GM03348 (cell line): ENCODE measurements around the gene ABI2.
"Not testable (repeated sequence)": the region's sequence is repeated elsewhere in the genome, so short reads cannot be mapped to it uniquely, and the experiment has no call there.

Experiments
- DNase-seq: peaks from one replicate; pipeline ENCODE4 v3.0.0; 2012; ENCODE audit warnings: low spot score

ABI2 gene

DNA sequence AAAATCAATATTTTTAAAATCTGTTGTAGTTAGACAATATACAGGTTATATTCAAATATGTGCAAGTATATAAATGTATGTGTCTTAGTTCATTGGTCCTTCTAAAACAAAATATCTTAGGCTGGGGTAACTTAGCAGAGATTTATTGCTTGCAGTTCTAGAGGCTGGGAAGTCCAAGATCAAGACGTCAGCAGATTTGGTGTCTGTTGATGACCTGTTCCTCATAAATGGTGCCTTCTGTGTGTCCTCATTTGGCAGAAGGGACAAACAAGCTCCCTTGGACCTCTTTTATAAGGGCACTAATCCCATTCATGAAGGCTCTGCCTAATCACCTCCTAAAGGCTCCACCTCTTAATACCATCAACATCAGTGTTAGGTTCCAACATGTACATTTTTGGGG lies 31.3 kb downstream of the ABI2 start:
- DNase-seq, result no peak

DNA sequence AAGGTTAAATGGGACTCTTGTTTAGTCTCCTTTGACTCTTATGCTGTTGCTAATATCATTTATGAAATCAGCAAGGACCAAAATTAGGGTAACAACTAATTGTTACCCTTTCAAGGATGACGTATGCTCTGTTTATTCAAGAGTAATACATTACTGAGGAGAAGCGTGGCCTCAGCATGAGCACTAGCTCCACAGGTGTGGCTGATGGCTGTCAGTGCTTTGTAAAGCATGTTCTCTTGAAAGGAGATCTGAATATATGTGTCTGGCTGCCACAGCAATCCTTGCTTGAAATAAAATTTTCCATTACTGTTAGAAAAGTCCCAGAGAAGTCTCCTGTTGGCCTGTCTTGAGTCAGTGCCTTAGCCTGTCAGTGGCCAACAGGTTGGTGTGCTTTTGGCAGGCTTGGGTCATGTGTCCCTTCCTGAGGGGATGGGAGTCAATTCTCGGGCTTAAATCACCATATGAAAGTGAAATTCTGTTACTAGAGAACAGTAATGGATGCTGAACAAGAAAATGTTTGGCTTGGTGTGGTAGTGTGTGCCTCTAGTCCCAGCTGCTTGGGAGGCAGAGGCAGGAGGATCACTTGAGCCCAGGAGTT lies 32.7 kb downstream of the ABI2 start:
- no peak for DNase-seq

DNA sequence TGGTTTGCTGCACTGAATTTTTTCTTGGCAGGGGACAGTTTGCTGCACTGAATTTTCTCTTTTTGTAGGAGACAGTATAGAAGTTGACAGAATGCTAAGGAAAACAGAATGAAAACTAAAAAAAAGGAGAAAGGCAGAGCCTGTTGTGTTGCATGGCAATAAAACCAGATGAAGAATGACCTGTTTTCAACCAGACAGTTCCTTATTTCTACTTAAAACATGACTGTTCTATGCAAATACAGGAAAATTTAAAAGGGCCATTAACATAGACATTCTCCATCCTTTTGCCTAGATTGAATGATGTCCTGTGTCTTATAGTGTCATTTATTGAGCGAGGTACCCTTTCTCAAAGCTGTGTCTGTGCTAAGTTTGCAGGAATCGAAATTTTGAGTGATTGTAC lies 33.3 kb downstream of the ABI2 start:
- no peak for DNase-seq

DNA sequence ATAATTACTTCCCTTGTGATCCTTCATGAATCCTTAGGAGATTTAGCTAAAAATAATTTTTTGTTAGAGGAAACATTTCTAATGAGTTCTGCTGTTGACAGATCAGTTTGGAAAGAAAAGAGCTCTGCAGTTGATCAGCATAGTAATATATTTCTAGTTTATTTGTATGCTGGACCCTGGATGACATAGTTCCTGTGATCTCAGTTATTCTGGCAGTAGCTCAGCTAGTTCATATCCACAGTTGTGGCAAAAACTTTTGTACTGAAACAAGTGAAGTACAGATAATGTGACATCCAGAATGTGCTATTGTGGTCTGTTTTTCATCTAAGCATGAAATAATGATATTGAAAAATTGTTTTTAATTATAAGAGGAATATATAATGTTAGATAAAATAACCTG lies 33.7 kb downstream of the ABI2 start:
- peak; percentile 31 for DNase-seq

DNA sequence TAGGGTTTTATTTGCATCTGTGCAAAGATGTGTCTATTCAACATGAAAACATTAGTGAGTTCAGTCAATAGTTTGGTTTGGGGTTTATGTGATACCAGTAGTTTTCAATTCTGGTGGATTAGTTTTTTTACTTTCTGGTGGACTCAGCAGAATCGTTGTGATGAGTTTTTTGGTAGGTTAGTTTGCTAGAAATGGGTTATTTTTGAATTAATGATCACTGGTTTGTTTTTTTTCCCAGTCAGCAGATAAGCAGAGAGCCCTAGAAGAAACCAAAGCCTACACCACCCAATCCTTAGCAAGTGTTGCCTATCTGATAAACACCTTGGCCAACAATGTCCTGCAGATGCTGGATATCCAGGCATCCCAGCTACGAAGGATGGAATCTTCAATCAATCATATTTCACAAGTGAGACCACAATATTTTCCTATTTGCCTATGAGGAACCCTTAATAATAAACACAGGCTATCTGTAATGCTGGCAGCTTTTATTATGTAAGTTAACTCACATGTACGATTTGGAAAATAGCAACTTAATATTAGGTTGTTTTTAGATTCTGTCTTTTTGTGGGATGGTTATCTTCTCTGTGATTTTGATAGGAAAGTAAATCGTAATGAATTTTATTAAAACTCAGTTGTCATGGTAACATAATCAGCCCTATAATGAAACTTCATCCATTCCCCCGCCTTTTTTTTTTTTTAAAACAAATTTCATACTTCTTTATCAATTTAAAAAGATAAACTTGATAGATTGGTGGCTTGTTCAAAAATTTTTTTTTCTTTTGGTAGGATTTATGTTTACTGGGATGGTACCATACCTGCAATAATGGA lies 38.7 kb downstream of the ABI2 start:
- no peak for DNase-seq

DNA sequence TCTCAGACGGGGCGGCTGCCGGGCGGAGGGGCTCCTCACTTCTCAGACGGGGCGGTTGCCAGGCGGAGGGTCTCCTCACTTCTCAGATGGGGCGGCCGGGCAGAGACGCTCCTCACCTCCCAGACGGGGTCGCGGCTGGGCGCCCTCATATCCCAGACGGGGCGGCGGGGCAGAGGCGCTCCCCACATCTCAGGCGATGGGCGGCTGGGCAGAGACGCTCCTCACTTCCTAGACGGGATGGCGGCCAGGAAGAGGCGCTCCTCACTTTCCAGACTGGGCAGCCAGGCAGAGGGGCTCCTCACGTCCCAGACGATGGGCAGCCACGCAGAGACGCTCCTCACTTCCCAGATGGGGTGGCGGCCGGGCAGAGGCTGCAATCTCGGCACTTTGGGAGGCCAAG lies 44.5 kb downstream of the ABI2 start:
- DNase-seq, result not testable (repeated sequence)

DNA sequence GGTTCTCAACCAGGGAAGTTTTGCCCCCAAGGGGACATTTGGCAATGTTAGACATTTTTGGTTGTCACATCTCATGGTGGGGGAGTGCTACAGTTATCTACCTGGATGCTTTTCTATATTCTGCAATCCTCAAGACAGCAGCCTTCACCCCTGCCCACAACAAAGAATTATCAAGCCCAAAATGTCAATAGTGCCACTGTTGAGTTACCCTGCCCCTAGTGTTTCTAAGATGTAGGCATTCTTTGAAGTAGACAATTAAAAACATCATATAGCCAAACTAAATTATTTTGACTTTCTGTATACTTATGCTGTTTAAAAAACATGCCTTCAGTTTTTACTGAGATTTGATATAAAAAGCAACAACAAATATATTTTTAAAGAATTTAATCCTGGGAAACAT lies 48.0 kb downstream of the ABI2 start:
- no peak for DNase-seq

DNA sequence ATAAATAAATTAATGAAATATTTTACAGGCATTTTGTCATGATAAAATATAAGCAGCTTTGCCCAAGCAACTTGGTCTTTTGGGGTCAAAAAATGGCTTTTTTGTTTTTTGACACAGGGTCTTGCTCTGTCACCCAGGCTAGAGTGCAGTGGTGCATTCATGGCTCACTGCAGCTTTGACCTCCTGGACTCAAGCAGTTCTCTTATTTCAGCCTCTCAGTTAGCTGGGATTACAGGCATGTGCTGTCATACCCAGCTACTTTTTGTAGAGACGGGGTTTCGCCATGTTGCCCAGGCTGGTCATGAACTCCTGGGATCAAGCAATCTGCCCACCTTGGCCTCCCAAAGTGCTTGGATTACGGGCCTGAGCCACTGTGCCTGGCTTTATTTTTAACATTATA lies 51.0 kb downstream of the ABI2 start:
- no peak for DNase-seq

DNA sequence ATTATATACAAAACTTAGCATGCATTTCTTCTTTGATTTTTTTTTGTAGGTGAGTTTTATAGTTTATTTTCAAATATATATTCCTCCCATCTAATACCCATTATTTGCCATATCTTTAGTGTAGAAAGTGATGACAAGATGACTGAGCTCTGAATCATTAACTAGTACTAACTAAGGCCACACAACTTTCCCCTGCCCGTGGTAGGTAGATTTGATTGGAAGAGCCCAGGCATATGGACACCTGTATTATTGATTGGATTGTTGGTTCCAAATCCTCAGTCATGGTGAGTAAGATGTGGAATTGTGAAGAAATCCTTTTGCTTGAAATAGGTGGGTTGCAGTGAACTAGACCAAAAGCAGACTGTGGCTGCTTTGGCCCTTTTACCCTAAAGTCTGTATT lies 54.8 kb downstream of the ABI2 start:
- no peak for DNase-seq

DNA sequence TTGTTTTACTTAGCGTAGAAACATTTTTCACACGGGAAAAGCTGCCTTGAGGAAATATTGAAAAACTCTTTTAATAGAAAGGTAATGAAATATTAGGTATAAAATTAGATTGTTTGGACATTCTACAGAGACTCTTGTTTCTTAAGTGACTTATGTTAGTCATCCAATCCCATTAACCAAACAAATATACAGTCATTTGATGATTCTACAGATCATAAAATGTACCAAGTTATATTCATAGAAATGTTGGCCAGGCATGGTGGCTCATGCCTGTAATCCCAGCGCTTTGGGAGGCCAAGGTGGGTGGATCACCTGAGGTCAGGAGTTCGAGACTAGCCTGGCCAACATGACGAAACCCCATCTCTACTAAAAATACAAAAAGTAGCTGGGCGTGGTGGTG lies 60.0 kb downstream of the ABI2 start:
- not testable (repeated sequence) for DNase-seq

DNA sequence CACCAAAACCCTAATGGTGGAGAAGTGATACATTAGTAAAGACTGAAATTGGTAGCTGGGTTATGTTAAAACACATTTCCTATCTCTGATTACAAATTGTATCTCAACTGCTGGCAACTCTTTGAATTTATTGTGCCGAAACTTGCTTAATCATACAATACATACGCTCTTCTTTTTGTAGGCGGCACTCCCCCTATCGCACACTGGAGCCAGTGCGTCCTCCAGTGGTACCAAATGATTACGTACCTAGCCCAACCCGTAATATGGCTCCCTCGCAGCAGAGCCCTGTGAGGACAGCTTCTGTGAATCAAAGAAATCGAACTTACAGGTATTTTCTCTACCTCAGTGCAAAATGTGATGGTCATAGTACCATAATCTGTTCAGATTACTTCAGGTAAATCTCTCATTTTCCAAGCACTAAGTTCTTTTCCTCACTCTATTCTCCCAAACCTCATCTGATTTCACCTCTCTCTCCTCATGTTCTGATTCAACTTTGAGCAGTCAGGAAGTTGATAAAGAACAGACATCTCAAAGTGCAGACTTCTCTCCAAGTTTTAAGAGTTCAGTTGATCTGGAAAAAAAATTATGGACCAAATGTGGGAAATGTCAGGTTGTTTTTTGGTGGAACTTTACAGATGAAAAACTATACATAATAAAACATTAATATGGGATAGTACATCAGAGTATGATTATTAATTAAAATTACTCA lies 66.5 kb downstream of the ABI2 start:
- no peak for DNase-seq

DNA sequence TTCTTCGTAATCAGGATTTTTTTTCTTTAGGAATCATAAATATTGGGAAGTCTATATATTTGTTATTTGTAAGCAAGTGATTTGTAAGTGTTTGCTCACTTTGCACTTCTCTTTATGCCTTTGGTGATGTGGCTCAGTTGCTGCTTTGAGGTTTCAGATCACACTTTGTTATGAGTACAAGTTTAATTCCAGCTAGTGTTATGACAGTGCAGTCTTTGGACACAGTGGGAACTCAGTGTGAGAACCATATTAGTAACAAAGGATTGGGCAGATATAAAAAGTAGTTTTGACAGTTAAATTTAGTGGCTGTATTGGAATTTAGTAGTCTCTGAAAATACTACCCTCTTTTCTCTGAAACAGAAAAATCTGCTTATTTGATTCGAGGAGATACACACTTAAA lies 67.7 kb downstream of the ABI2 start:
- no peak for DNase-seq

DNA sequence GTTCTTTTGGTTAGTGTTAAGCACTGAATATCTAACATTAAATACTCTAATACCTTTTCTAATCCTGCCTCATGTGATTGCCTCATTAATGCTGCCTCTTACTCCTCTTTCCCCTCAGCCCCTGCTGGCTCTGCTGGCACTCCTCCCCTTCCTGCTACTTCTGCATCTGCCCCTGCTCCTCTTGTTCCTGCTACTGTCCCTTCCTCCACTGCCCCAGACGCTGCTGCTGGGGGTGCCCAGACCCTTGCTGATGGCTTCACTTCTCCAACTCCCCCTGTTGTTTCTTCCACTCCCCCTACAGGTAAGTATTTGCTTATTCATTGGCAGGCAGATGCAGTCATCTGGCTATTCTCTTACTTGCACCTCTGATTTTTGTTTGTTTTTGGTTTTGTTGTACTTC lies 68.5 kb downstream of the ABI2 start:
- DNase-seq, result no peak

DNA sequence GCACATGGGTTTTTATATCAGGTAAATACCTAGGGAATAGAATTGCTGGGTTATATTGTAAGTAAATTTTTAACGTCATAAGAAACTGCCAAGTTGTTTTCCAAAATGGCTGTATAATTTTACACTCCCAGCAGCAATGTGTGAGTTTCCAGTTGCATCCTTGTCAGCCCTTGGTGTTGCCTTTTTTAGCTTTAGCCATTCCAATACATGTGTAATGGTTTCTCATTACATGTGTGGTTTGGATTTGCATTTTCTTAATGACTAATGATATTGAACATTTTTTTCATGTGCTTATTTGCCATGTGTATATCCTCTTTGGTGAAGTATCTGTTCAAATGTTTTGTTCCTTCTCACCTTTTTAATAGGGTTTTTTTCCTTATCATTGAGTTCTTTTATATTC lies 70.8 kb downstream of the ABI2 start:
- DNase-seq, result no peak

DNA sequence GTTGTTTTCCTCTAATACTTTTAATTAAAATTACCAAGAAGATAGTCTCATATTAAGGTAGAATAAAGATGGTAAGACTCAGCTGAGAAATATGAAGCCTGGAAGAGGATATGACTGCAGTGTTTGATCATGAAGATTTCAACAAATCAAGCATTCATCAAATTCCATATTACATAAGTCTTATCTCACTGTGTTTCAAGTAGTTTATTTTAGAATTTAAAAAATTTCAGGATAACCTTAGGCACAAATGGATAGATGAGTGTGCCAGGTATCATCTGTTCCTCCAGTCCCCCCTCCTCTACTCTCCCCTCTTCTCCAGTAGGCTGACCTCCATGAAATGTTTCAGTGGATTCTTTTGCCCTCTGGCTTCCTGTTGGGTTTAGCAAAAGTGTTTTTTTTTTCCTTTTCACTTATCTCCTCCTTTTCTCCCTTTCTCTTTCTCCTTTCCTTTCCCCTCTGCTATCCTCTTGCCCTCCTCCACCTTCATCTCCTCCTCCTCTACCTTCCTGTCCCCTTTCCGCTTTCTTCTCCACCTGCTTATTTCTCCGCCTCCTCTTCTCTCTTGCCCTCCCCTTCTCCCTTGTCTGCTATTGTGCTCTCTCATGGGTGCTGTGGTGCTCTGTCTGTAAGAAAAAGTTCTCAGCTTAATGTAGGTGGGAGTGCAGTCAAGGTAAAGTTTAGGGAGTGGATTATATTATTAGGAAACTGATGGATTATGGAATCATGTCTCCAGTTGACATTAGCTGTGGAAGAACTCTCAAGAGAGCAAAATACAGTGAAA lies 72.8 kb downstream of the ABI2 start:
- DNase-seq, result peak; percentile 20

DNA sequence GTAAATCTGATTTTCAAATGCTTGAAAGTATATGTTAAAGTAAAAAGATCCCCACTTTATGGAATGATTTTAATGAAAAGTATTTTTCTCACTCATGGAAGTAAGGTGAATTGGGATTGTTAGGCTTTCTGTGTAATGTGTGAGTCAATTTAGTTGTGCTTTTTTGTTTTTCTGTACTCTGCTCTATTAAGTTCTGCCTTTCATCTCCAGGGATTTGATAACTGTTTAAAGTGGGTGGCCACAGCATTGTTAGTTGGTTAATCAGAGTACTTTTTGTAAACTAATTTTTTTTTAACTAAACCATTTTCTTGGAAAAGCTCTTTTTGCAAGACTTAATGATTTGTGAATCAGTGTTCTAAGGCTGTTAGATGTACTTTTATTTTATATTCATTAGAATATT lies 76.8 kb downstream of the ABI2 start:
- DNase-seq, result peak; percentile 22

DNA sequence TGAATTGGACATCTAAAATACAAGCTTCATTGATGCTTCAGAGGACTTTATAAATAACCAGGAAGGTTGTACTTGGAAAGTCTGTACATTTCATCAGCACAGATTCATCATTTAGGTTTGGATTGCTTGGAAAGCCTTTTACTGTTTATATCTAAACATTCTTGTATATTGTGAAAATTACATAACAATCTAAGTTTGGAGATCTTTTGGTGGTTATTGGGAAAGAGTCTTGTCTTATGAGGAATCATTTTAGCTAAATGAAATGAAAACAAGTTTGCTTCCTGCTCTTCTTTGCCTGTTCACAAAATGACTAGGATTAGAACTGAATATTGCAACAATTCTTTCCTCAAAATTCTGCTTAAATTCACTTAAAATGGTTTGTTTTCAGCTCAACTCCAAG lies 79.3 kb downstream of the ABI2 start:
- no peak for DNase-seq

DNA sequence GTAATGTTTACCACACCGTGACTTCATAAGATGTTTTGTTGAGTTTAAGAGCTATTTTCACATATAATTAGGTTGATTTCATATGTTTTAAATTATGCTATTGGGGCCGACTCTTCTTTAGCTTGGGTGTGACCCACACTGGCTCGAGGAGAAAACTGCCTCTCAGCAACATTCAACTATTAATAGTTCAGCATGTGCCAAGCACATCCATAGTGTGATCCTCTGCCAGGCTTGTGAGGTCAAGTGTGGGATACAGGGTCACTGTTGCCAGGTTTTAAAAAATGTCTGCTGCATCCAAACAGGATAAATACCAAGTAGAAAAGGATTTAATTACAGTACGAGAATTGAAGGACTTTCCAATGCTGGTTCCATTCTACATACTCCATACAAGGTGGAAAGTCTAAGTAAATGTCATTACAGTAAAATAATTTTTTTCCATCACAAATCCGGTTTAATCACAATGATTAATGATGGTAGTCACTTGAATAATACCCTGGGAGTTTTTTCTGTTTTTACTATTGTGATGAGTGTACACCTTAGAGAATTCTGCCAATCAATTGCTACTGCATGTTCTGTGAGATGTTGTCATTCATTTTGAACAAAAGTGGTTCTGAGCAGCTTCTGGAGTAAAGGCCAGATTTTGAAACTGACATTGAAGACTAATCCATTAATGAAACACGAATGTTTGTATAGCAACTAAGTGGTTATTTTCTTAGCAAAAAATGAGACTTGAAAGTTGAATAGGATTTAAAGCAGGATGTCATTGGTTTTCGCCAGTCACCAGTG lies 84.5 kb downstream of the ABI2 start:
- peak; percentile 30 for DNase-seq

DNA sequence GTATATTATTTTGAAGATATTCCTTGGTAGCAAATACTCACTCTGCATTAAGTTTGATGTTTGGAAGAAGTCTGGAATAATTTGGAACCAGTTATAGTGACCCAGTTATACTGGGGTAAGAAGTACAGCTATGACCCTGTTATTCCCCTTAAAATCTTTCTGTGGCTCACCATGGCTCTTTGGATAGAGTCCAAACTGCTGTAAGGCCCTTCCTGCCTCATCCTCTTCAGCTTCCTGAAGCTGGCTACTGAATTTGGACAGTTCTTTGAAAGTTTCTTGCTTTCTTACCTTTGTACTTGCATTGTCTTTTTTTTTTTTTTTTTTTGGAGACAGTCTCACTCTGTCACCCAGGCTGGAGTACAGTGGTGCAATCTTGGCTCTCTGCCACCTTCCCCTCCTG lies 85.6 kb downstream of the ABI2 start:
- DNase-seq, result no peak

DNA sequence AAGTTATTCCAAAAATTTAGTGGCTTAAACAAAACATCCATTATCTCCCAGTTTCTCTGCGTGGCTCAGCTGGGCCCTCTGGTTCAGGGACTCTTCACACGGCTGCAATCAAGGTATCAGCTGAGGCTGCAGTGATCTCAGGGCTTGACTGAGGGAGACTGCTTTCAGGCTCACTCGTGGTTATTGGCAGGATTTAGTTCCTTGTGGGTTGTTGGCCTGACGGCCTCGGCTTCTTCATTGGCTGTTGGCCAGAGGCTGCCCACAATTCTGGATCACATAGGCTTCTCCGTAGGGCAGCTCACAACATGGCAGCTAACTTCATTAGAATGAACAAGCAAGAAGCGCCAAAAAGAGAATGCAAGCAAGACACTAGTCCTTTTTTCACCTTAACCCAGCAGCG lies 90.1 kb downstream of the ABI2 start:
- no peak for DNase-seq

DNA sequence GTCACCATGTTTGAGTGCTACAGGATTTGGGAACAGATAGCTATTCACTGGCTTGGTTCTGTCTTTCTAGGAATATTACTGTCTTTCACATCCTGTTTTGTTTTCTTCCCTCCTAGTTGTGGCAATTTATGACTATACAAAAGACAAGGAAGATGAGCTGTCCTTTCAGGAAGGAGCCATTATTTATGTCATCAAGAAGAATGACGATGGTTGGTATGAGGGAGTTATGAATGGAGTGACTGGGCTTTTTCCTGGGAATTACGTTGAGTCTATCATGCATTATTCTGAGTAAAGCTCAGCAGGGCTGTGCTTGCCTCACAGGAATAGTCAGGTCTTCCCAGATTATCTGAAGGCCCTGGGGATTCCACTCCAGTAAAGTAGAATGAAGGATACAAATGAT lies 98.9 kb downstream of the ABI2 start:
- DNase-seq, result peak; percentile 54

DNA sequence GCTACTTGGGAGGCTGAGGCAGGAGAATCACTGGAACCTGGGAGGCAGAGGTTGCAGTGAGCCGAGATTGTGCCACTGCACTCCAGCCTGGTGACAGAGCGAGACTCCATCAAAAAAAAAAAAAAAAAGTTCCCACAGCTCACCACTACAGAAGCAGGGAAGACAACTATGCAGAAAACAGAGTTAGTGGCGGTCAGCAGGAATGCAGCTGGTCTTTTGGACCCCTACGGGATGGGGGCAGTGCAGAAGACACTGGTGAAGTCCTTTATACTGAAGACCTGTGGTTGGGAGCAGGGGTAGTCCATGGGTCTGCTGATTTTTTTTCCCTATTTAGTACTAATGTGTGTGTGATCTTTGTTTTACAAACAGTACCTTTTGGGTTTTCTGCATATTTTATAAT lies 101.4 kb downstream of the ABI2 start:
- DNase-seq, result not testable (repeated sequence)
